ENCODE measurements around the gene FGFRL1.
A peak's percentile ranks its signal among the peaks of the same experiment; 100 is the strongest.

The FGFRL1 gene

GRCh38 chr4:1004557-1005485, 6.6 kb upstream of the FGFRL1 start:
- TF ChIP-seq POLR2A (IDR thresholded peaks at IDR 0.05; ENCODE audit: extremely low read depth, insufficient read length) (no peak), MYC (IDR thresholded peaks at IDR 0.05; ENCODE audit: low read depth, low read length) (no peak), MAX (IDR thresholded peaks at IDR 0.05; ENCODE audit: low read depth, low read length) (no peak)
- TF ChIP-seq, protein P1, sequence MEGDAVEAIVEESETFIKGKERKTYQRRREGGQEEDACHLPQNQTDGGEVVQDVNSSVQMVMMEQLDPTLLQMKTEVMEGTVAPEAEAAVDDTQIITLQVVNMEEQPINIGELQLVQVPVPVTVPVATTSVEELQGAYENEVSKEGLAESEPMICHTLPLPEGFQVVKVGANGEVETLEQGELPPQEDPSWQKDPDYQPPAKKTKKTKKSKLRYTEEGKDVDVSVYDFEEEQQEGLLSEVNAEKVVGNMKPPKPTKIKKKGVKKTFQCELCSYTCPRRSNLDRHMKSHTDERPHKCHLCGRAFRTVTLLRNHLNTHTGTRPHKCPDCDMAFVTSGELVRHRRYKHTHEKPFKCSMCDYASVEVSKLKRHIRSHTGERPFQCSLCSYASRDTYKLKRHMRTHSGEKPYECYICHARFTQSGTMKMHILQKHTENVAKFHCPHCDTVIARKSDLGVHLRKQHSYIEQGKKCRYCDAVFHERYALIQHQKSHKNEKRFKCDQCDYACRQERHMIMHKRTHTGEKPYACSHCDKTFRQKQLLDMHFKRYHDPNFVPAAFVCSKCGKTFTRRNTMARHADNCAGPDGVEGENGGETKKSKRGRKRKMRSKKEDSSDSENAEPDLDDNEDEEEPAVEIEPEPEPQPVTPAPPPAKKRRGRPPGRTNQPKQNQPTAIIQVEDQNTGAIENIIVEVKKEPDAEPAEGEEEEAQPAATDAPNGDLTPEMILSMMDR (IDR thresholded peaks at IDR 0.05; ENCODE audit: low read depth, low read length) = no peak
- no peak for DNase-seq (ENCODE audit: low read depth)
- H3K4me3 ChIP-seq (ENCODE audit: low read depth, low read length) = no peak overlapping the region

DNA sequence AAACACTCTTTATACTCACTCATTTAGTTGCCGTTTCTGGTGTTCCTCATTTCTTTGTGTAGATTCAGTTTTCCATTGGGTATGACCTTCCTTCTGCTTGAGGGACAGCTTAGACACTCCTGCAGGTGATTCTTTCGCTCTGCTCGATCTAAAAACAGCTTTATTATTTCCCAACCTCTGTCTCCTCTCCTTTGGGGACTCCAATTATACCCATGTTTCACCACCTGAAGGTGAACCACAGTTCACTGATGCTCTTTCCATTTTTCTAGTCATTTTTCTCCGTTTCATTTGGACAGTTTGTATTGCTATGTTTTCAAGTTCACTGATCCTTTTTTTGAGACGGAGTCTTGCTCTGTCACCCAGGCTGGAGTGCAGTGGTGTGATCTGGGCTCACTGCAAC, 4.6 kb upstream of the FGFRL1 start:
- H3K4me3 ChIP-seq (ENCODE audit: low read depth, low read length) = no peak overlapping the region
- no peak for TF ChIP-seq POLR2A (IDR thresholded peaks at IDR 0.05; ENCODE audit: extremely low read depth, insufficient read length)
- no peak for TF ChIP-seq MAX (IDR thresholded peaks at IDR 0.05; ENCODE audit: low read depth, low read length)
- TF ChIP-seq, protein P1 (IDR thresholded peaks at IDR 0.05; ENCODE audit: low read depth, low read length) = no peak
- no peak for TF ChIP-seq MYC (IDR thresholded peaks at IDR 0.05; ENCODE audit: low read depth, low read length)
- DNase-seq (ENCODE audit: low read depth) = no peak

DNA sequence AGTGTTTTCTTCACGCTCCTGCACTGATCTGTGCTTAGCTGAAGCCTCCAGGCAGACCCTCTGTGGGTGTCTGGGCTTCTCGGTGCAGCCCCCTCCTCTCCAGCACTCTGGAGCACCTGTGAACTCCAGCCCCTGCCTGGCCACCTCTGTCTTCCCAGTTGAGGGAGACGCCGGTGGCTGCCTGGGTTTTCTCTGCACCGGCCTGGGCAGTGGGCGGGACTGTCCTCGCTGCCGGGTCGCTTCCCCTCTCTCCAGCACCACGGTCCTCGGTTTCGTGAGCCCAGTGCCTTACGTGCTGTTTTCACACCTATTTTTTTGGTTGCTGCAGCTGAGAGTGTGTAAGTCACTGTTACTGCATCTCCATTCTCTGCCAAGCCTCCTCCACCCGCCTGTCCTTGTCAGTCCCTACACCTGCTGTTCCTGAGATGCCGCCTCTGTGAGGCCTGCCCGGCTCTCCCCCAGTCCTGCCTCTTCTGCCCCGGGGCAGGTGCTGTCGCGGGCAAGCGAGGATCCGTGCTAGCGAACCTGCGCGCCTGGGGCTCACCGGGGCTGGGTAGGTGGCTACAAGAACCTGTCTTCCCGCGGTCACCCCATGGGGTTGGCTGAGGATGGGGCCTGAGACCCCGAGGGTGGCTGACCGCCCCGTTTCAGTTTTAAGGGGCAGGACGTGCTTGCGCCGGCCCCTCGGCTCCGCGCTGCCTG, 2.4 kb upstream of the FGFRL1 start:
- TF ChIP-seq MYC (IDR thresholded peaks at IDR 0.05; ENCODE audit: low read depth, low read length) (no peak), MAX (IDR thresholded peaks at IDR 0.05; ENCODE audit: low read depth, low read length) (no peak), POLR2A (IDR thresholded peaks at IDR 0.05; ENCODE audit: extremely low read depth, insufficient read length) (no peak)
- TF ChIP-seq, protein P1 (IDR thresholded peaks at IDR 0.05; ENCODE audit: low read depth, low read length) = no peak
- peak overlapping the region; percentile 40 for H3K4me3 ChIP-seq (ENCODE audit: low read depth, low read length)
- DNase-seq (ENCODE audit: low read depth) = peak; percentile 49

DNA sequence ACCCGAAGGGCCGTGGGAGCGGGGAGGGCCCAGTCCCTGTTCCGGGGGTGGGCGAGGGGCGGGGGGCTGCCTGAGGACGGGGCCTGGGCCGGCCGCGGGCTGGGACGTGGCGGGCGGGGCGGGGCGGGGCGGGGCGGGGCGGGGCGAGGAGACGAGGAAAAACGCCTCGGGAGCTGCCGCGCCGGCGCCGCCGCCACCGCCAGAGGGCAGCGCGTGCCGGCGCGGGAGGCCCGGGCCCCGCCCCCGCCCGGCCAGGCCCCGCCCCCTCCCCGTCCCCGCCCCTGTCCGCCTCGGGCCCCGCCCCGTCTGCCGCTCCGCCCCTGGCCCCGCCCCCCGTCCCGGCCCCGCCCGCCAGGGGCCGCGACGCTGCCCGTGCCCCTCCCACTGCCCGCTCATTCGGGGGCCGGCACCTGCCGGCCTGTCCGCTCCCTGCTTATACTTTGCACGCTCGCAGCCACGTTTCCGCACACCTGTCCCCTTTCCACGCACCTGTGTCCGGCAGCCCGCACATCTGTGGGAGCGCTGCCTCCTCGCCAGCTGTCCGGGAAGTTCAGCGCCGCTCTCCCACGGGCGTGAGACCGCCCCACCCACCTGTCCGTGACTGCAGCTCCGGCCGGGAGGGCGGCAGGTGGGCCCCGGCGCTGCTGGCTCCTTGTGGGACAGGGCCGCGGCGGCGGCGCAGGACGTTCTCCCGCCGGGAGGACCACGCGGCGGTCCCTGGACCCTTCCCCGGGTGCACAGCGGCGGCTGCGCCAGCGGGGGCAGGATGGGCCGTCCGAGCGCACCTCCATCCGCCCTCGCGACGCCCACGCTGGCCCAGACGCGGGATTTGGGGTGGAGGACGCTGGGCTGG, 1.7 kb upstream of the FGFRL1 start:
- peak overlapping the region; percentile 66 for H3K4me3 ChIP-seq (ENCODE audit: low read depth, low read length)
- TF ChIP-seq POLR2A (IDR thresholded peaks at IDR 0.05; ENCODE audit: extremely low read depth, insufficient read length) = peak; percentile 74
- TF ChIP-seq, protein P1 (IDR thresholded peaks at IDR 0.05; ENCODE audit: low read depth, low read length) = no peak
- peak; percentile 77 for DNase-seq (ENCODE audit: low read depth)

- peak; percentile 22 for TF ChIP-seq POLR2A (IDR thresholded peaks at IDR 0.05; ENCODE audit: extremely low read depth, insufficient read length)
- TF ChIP-seq, protein P1 (IDR thresholded peaks at IDR 0.05; ENCODE audit: low read depth, low read length) = no peak
- TF ChIP-seq MAX (IDR thresholded peaks at IDR 0.05; ENCODE audit: low read depth, low read length) = peak; percentile 91
- peak; percentile 92 for TF ChIP-seq MYC (IDR thresholded peaks at IDR 0.05; ENCODE audit: low read depth, low read length)
- peak; percentile 100 for DNase-seq (ENCODE audit: low read depth)
- H3K4me3 ChIP-seq (ENCODE audit: low read depth, low read length) = peak overlapping the region; percentile 66
Observed at GRCh38 chr4:1010395-1011021, 918 bp upstream of the FGFRL1 start.

Measured in NB4 (cell line).